ENCODE results near the gene FAM131C. TPM values are rescaled to one million over a fixed set of nuclear protein-coding genes. Genes with fewer than 3 reads are reported as not detected.

Gene FAM131C
- 11.2 to 18.8 TPM (median 17.9 TPM) in 5 replicates for total RNA-seq (2022; extraction: Qiagen RNA extraction)

GRCh38 chr1:16073490-16074119 lies at the start of gene FAM131C:
TSS of gene FAM131C (minus strand) at chr1:16073651. CDS start at chr1:16073442, 209 bp downstream.

GRCh38 chr1:16043521-16043920 lies 29.9 kb downstream of the FAM131C start, which contains the start of gene CLCNKB:
TSS of gene CLCNKB (plus strand) at chr1:16043782. CDS start at chr1:16044493, 711 bp downstream.

GRCh38 chr1:16021681-16022080 lies 51.8 kb downstream of the FAM131C start, which contains the start of gene CLCNKA:
TSS of gene CLCNKA (plus strand) at chr1:16022036. CDS start at chr1:16022620, 584 bp downstream.

GRCh38 chr1:16017461-16018303 lies 55.8 kb downstream of the FAM131C start, which contains the start of gene HSPB7:
TSS of gene HSPB7 (minus strand) at chr1:16018043. CDS start at chr1:16017963, 80 bp downstream.

Other genes with a start within 250 kb of the FAM131C start
- gene SPEN, start 225.9 kb downstream of the FAM131C start, total RNA-seq (2022; extraction: Qiagen RNA extraction): 37.1 to 43.0 TPM (median 40.2 TPM) in 5 replicates
- 9.4 to 14.5 TPM (median 13.5 TPM) in 5 replicates for gene ZBTB17, start 97.5 kb downstream of the FAM131C start, total RNA-seq (2022; extraction: Qiagen RNA extraction)
- 0.02 TPM in 1 of 5 replicates, not detected in the others for gene SRARP, start 69.4 kb downstream of the FAM131C start, total RNA-seq (2022; extraction: Qiagen RNA extraction)
- 0.07 TPM in 1 of 5 replicates, not detected in the others for gene HSPB7, start 55.6 kb downstream of the FAM131C start, total RNA-seq (2022; extraction: Qiagen RNA extraction)
- gene CLCNKA, start 51.6 kb downstream of the FAM131C start, total RNA-seq (2022; extraction: Qiagen RNA extraction): 0.06 to 0.09 TPM in 2 of 5 replicates, not detected in the others
- gene CLCNKB, start 29.9 kb downstream of the FAM131C start, total RNA-seq (2022; extraction: Qiagen RNA extraction): 0.06 to 0.09 TPM (median 0.08 TPM) in 4 of 5 replicates, not detected in the other
- 101 to 153 TPM (median 134 TPM) in 5 replicates for gene EPHA2, start 82.4 kb upstream of the FAM131C start, total RNA-seq (2022; extraction: Qiagen RNA extraction)
- gene ARHGEF19, start 139.0 kb upstream of the FAM131C start, total RNA-seq (2022; extraction: Qiagen RNA extraction): 5.5 to 7.0 TPM (median 6.3 TPM) in 5 replicates
- 3.2 to 4.7 TPM (median 4.0 TPM) in 5 replicates for gene CPLANE2, start 163.5 kb upstream of the FAM131C start, total RNA-seq (2022; extraction: Qiagen RNA extraction)